ENCODE measurements around the gene PBOV1.

- no peak for TF ChIP-seq CTCF (tag by site-specific recombination; IDR thresholded peaks at IDR 0.05)
- TF ChIP-seq ZNF768 (tag by site-specific recombination; IDR thresholded peaks at IDR 0.05): no peak
Measured at GRCh38 chr6:138246650-138247440, 28.6 kb upstream of the PBOV1 start.
